GM19328 (cell line): ENCODE measurements around the gene FDX1.

ENCODE experiments used
- ATAC-seq: cut with Tn5 transposase; IDR thresholded peaks from one replicate; pipeline ENCODE4 v1.9.1; 2021; ENCODE audit warnings: mild to moderate bottlenecking, moderate library complexity; ENCODE audit not compliant: unreplicated experiment

The FDX1 gene

GRCh38 chr11:110465231-110465630 is 35.5 kb downstream of the FDX1 start:
- ATAC-seq, result no peak

GRCh38 chr11:110467556-110467955 is 37.8 kb downstream of the FDX1 start:
- no peak for ATAC-seq

GRCh38 chr11:110468121-110468520 is 38.4 kb downstream of the FDX1 start:
- ATAC-seq, result no peak

- ATAC-seq, result no peak
These were observed 39.4 kb downstream of the FDX1 start for GRCh38 chr11:110469127-110469526.

- ATAC-seq, result no peak
These were observed 41.0 kb downstream of the FDX1 start for GRCh38 chr11:110470716-110471115.

- no peak for ATAC-seq
These were observed 41.6 kb downstream of the FDX1 start for GRCh38 chr11:110471371-110471770.

- ATAC-seq, result no peak
These were observed 43.1 kb downstream of the FDX1 start for GRCh38 chr11:110472858-110473257.

- ATAC-seq, result no peak
These were observed 44.0 kb downstream of the FDX1 start for GRCh38 chr11:110473706-110474105.

- ATAC-seq, result no peak
These were observed 44.8 kb downstream of the FDX1 start for GRCh38 chr11:110474578-110474977.

- no peak for ATAC-seq
These were observed 45.9 kb downstream of the FDX1 start for GRCh38 chr11:110475671-110476070.

GRCh38 chr11:110478410-110478809 is 48.7 kb downstream of the FDX1 start:
- ATAC-seq, result no peak

GRCh38 chr11:110479108-110480101 is 49.7 kb downstream of the FDX1 start:
- ATAC-seq, result no peak

GRCh38 chr11:110481523-110481922 is 51.8 kb downstream of the FDX1 start:
- no peak for ATAC-seq

- no peak for ATAC-seq
These were observed 56.4 kb downstream of the FDX1 start for GRCh38 chr11:110486156-110486555.

- ATAC-seq, result no peak
These were observed 58.7 kb downstream of the FDX1 start for GRCh38 chr11:110488446-110488845.

GRCh38 chr11:110490886-110491285 is 61.1 kb downstream of the FDX1 start:
- ATAC-seq, result no peak

- no peak for ATAC-seq
These were observed 62.0 kb downstream of the FDX1 start for GRCh38 chr11:110491577-110492320.

GRCh38 chr11:110492321-110492685 is 62.6 kb downstream of the FDX1 start:
- ATAC-seq, result no peak

GRCh38 chr11:110493346-110493745 is 63.6 kb downstream of the FDX1 start:
- no peak for ATAC-seq

GRCh38 chr11:110497231-110497978 is 67.7 kb downstream of the FDX1 start:
- no peak for ATAC-seq

- ATAC-seq, result no peak
These were observed 71.7 kb downstream of the FDX1 start for GRCh38 chr11:110501428-110501827.
